Measurements from ENCODE around the gene NT5DC4.

The NT5DC4 gene

DNA sequence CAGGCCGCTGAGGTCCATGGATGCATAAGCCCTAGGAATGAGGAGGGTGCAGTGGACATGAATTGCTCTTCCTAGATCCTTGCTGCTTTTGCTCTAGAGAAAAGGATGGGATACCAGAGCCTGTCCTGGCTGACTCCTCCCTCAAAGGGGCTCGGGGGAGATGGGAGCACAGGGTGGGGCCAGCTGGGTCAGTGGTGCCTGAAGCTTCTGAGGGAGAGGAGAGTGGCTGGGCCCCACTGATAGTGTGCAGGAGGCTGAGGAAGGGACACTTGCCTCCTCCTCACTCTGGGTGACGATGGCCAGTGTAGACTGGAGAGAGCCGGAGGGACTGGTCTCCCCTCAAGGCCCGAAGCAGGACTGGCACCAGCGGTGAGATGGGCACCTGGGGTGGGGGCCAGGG, at the start of gene NT5DC4:
Gene NT5DC4, plus strand, starts transcription at position 236 of the 400 bp plus-strand sequence. Its CDS starts 60 bp downstream, at position 296.
- DNase-seq (ENCODE audit: low spot score): no peak

DNA sequence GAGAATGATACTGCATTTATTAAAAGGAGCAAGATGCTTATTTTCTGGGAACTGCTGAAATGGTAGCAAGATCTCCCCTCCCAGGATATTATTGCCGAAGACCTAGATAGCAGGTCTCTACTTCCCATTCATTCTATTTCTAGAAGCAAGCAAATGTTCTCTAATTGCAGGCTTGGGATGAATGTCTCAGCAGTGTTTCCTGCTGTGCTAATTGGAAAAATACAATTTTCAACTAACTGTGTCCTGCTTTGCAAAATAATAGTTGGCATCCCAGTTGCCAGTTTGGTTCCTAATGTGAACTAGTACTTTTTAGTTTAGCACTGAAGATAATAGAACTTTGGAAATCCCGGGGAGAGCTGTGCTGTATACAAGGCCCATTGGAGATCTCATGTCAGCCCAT, 49.0 kb upstream of the NT5DC4 start:
- no peak for DNase-seq (ENCODE audit: low spot score)

- DNase-seq (ENCODE audit: low spot score): no peak
Measured at GRCh38 chr2:112673008-112673407, 47.8 kb upstream of the NT5DC4 start.

DNA sequence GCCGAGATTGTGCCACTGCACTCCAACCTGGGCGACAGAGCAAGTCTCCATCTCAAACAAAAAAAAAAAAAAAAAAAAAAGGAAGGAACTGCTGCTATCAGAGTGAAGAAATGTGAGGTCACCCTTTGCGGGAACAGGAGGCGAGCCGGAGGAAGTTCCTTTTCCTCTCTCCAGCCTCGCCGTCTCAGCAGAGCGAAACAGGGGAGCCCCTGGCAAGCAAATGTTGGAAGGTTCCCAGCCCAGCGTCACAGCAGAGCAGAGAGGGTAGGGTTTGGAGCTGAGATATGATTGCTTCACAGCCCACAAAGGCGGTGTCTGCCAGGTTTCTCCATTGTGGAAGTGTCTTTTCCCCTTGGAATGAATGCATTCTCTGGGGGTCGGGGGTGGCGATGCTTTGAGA, 46.6 kb upstream of the NT5DC4 start:
- no peak for DNase-seq (ENCODE audit: low spot score)

GRCh38 chr2:112679484-112679883, 41.3 kb upstream of the NT5DC4 start:
- no peak for DNase-seq (ENCODE audit: low spot score)

DNA sequence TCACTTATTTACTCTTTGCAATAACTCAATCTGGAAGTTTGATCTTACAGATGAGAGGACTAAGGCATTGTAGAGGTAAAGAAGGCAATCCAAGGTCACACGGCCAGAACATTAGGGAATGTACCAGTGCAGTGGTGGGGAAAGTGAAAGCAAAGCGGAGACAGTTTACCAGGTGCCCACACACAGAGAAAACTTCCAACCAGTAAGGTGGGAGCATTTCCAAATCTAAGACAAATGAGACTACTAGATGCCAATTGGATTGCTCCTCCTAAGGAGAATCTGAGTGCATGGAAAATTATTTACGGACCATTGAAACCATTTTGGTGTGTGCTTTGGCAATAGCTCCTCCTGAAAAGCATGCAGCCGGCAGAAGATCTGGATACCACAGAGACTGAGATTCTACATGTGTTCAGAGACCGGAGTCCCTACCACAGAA, 40.1 kb upstream of the NT5DC4 start:
- DNase-seq (ENCODE audit: low spot score): no peak

GRCh38 chr2:112682101-112682500, 38.7 kb upstream of the NT5DC4 start:
- no peak for DNase-seq (ENCODE audit: low spot score)

- peak; percentile 28 for DNase-seq (ENCODE audit: low spot score)
Measured at GRCh38 chr2:112683550-112684414, 37.0 kb upstream of the NT5DC4 start.

DNA sequence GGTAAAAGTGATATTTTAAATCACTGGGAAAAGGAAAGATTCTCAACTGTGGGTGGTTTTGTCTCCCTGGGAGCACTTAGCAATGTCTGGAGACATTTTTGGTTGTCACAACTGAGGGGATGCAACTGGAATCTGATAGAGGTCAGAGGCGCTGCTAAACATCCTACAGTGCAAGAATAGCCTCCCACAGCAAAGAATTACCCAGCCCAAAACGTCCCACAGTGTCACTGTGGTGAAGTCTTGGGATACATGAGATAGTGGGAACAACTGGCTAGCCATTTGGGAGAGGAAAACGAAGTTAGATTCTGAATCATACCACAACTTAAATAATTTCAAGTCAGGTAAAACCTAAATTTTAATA, 36.4 kb upstream of the NT5DC4 start:
- no peak for DNase-seq (ENCODE audit: low spot score)

DNA sequence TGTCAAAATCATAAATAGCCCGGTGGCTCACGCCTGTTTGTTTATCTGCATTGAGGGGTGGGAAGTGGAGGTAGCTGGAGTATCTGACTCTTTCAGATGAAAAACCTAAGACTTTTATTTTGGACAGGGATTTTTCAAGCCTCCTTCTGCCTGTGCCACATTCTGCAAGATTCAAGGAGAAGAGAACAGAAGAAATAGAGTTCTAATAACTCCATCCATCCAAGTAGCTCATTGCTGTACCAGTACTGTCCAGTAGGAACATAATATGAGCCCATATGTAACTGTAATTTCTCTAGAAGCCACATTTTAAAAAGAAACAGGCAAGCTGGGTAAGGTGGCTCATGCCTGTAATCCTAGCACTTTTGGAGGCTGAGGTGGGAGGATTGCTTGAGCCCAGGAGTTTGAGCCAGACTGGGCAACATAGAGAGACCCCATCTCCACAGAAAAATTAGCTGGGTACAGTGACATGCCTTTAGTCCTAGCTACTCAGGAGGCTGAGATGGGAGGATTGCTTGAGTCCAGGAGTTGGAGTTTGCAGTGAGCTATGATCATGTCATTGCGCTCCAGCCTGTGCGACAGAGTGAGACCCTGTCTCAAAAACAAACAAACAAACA, 35.4 kb upstream of the NT5DC4 start:
- DNase-seq (ENCODE audit: low spot score): no peak

DNA sequence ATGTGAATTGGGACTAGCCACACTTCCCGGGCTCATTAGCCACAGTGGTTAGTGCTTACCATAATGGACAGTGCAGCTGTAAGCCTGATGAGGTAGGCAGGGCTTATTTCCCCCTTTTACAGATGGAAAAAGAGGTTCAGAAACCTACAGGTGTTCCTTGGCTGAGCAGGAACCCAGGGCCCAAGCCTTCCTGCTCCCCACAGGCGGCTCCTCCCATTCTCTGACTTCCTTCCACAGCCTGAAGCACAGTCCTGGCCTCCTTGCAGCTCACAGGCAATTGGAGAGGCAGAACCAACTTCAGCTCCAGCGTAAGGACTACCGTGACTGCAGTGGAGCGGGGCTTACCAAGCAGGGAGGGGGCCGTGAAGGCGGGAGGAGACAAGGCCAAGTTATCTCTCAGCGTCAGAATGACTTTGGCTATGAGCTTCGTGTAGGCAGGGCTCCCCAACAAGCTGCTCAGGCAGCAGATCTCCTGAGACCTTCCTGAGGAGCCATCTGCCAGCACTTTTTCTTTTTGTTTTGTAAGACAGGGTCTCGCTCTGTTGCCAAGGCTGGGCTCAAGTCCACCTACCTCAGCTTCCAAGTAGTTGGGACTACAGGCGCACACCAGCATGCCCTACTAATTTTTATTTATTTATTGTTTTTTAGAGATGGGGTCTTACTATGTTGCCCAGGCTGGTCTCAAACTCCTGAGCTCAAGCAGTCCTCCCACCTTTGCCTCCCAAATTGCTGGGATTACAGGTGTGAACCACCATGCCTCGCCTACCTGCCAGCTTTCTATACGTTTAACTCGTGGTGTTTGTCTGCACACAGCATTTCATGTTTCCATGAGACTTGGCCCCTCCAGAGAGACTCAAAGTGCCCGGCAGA, 34.2 kb upstream of the NT5DC4 start:
- DNase-seq (ENCODE audit: low spot score): no peak

GRCh38 chr2:112687522-112687921, 33.3 kb upstream of the NT5DC4 start:
- DNase-seq (ENCODE audit: low spot score): no peak

DNA sequence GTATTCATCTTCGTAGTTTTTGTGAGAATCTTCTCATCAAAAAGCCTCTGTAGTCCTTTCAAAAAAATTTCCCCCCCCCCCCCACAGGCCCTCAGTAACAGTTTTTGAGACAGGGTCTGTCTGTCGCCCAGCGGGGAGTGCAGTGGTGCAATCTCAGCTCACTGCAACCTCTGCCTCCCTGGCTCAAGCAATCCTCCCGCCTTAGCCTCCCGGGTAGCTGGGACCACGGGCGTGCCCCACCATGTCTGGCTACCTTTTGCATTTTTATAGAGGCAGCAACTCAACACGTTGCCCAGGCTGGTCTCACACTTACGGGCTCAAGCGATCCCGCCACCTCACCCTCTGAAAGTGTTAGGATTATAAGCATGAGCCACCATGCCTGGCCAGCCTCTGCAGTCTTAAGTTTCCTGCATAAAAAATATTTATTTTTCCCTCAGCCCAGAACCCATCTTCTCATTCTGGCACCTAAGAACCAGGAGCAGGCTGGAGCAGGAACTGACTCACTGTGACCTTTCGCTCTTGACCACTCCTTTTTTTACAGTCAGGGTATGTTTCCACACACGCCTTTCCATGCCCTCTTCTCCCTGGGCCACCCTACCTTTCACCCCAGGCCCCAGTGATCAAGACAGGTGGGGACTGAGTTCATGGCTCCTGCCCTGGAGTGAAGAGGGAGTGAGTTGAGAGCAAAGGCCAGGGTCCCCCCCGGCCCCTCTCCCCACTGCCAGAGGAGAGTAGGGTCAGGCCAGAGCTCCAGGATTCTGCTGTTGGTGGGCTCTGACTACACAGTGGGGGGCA, 32.5 kb upstream of the NT5DC4 start:
- DNase-seq (ENCODE audit: low spot score): no peak

DNA sequence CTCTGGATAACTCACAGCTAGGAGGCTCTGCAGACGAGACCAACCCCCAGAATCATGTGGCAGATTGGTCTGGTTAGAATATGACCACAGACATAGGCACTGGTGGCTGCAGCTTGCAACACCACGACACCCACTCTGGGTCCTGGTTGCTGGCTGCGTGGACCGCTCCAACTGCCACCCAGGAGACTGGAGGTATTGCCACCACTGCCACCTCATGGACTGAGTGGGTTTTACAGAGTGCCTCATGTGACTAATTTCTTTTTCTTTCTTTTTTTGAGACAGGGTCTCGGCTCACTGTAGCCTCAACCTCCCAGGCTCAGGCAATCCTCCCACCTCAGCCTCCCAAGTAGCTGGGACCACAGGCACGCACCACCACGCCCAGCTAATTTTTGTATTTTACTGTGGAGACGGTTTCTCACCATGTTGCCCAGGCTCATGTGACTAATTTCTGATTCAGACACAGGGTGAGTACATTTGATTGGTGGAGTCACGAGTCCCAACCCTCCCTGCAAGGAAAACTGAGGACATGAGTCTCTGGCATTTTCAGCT, 29.9 kb upstream of the NT5DC4 start:
- DNase-seq (ENCODE audit: low spot score): peak; percentile 64

GRCh38 chr2:112691881-112692281, 28.9 kb upstream of the NT5DC4 start:
- peak; percentile 49 for DNase-seq (ENCODE audit: low spot score)

DNA sequence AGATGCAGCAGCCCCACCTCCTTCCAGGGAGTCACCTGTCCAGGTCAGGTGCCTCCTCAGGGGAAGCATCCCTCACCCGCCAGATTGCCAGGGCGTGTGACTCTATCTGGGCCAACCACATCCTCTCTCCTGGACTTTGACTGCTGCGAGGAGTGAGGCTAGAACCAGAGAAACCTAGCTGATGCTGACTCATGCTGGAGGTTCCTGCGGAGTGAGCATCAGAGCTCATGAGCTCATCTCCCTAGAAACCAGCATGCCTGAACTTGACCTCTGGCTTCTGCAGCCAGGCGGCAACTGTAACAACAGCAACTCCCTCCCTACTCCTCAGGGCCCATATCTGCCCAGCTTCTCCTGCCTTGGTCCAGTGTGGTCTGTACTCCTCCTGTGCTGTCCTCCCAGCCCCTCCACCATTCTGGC, 28.3 kb upstream of the NT5DC4 start:
- peak; percentile 99 for DNase-seq (ENCODE audit: low spot score)

- peak; percentile 80 for DNase-seq (ENCODE audit: low spot score)
Measured at GRCh38 chr2:112692918-112693317, 27.9 kb upstream of the NT5DC4 start.

GRCh38 chr2:112693596-112693995, 27.2 kb upstream of the NT5DC4 start:
- no peak for DNase-seq (ENCODE audit: low spot score)

- DNase-seq (ENCODE audit: low spot score): no peak
Measured at GRCh38 chr2:112694182-112694581, 26.6 kb upstream of the NT5DC4 start.

DNA sequence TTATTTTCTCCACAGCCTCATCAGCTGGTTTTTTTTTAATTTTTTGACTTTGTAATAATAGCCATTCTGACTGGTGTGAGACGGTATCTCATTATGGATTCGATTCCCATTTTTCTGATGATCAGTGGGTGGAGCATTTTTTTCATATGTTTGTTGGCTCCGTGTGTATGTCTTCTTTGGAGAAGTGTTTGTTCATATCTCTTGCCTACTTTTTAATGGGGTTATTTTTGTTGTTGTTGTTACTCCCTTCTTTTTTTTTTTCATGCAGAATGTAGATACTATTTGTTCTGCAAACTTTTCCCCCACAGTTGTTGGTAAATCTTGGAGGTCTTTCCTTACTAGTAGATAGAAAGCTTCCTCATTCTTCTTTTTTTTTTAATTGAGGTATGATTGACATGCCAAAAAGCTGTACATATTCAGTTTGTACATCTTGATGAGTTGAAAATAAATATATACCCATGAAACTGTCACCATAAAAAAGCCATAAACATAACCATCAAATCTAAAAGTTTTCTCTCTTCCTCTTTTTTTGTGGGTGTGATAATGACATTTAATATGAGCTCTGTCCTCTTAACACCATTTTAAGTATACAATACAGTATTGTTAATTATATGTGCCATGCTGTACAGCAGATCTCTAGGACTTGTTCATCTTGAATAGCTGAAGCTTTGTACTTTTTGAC, 21.8 kb upstream of the NT5DC4 start:
- no peak for DNase-seq (ENCODE audit: low spot score)

Measured in SW480 (cell line).